K562 (cell line): ENCODE measurements around the gene TIMP2. TPM values are rescaled to one million over a fixed set of nuclear protein-coding genes. Genes with fewer than 3 reads are reported as not detected.
A peak's percentile ranks its signal among the peaks of the same experiment; 100 is the strongest.

Experiments used
- ATAC-seq: fragments of 200-7000 bp; cut with Tn5 transposase; 3 replicates; pipeline ENCODE4 v1.9.1; 2020; ENCODE audit warnings: moderate library complexity
- BruUV-seq: library from RNA; stranded (reverse); fragments of 400-500 nt; replicated peaks from 2 replicates; lab custom pipeline; 2021; lab: Mats Ljungman, UMichigan
- CTCF ChIA-PET: fragments of 300-600 bp; formaldehyde crosslinking; extraction: SDS; loops from one replicate; lab custom pipeline; 2021; ENCODE audit warnings: low intra/inter-chr PET ratio; lab: Yijun Ruan, JAX
- POLR2A ChIA-PET: fragments of 300-600, 350-650 bp; sonication (Branson Sonifier 250); formaldehyde crosslinking; extraction: SDS; loops from one replicate; lab custom pipeline; 2021; ENCODE audit warnings: antibody characterized with exemption, inconsistent platforms; lab: Yijun Ruan, JAX
- DNase-seq, 4 experiments: peaks; one replicate each; pipeline versions ENCODE4 v3.0.0 to v3.0.0-alpha.2; 2011 to 2018; ENCODE audit warnings: low spot score in 3 of 4, mixed read lengths in 3 of 4; ENCODE audit errors: extremely low read depth in 1 of 4
- FAIRE-seq: peaks from 2 replicates; lab custom pipeline; 2011; peaks lifted over from hg19 to GRCh38; lab: Jason Lieb, UNC
- H2AFZ ChIP-seq: 2 replicates; pipeline ENCODE4 v1.6.0; 2011; ENCODE audit warnings: low read depth, low read length, control low read depth, inconsistent platforms
- H3K27ac ChIP-seq: fragments of 200-600 bp; 3 replicates; pipeline ENCODE4 v1.8.0; 2011; ENCODE audit warnings: low read depth, mild to moderate bottlenecking, control low read depth, inconsistent platforms, low read length, moderate library complexity, mixed read lengths; ENCODE audit errors: extremely low read depth
- H3K27me3 ChIP-seq, 2 experiments: fragments of 300-600 bp in 1 of 2; 2 replicates in 1 of 2; 3 replicates in 1 of 2; pipeline versions ENCODE4 v1.6.0 to v1.8.0; 2011; ENCODE audit warnings: inconsistent platforms in 2 of 2, low read length in 2 of 2, mild to moderate bottlenecking in 1 of 2, mixed read lengths in 1 of 2, moderate library complexity in 1 of 2; ENCODE audit not compliant: control insufficient read depth in 2 of 2, insufficient read depth in 2 of 2
- H3K36me3 ChIP-seq: fragments of 300-600 bp; 3 replicates; pipeline ENCODE4 v1.8.0; 2011; ENCODE audit warnings: mild to moderate bottlenecking, low read length, inconsistent platforms; ENCODE audit not compliant: control insufficient read depth, insufficient read depth
- H3K4me1 ChIP-seq, 2 experiments: fragments of 200-600 bp in 1 of 2; replicated peaks in 1 of 2; 2 replicates in 1 of 2; 3 replicates in 1 of 2; pipeline versions ENCODE4 v1.5.1 to v1.8.0; 2011; ENCODE audit warnings: inconsistent platforms in 2 of 2, low read length in 2 of 2, mild to moderate bottlenecking in 1 of 2, mixed read lengths in 1 of 2, moderate library complexity in 1 of 2; ENCODE audit not compliant: control insufficient read depth in 2 of 2, insufficient read depth in 2 of 2
- H3K4me2 ChIP-seq: 2 replicates; pipeline ENCODE4 v1.6.1; 2011; ENCODE audit warnings: low read length, control low read depth, inconsistent platforms, mixed read lengths; ENCODE audit not compliant: insufficient read depth
- H3K4me3 ChIP-seq: fragments of 200-600 bp; sonication (generic), shearing (Covaris generic); 2 replicates; pipeline ENCODE4 v1.5.1; 2016; ENCODE audit warnings: control low read depth, inconsistent platforms
- H3K79me2 ChIP-seq: fragments of 200-600 bp; 3 replicates; pipeline ENCODE4 v1.8.0; 2011; ENCODE audit warnings: low read length, inconsistent platforms; ENCODE audit not compliant: control insufficient read depth, insufficient read depth
- H3K9ac ChIP-seq, 2 experiments: 2 replicates each; pipeline versions ENCODE4 v1.6.0 to v1.6.1; 2011; ENCODE audit warnings: low read depth in 2 of 2, low read length in 2 of 2, control low read depth in 1 of 2, inconsistent platforms in 1 of 2, mild to moderate bottlenecking in 1 of 2, mixed read lengths in 1 of 2; ENCODE audit not compliant: insufficient read depth in 1 of 2
- H3K9me1 ChIP-seq: one replicate; pipeline ENCODE4 v1.6.0; 2011; ENCODE audit warnings: inconsistent platforms, mild to moderate bottlenecking, low read length, moderate library complexity; ENCODE audit not compliant: control insufficient read depth, insufficient read depth
- H3K9me3 ChIP-seq: replicated peaks from 2 replicates; pipeline ENCODE4 v1.5.1; 2011; ENCODE audit warnings: low read depth, low read length, inconsistent platforms; ENCODE audit not compliant: control insufficient read depth, insufficient read depth
- H4K20me1 ChIP-seq: replicated peaks from 2 replicates; pipeline ENCODE4 v1.6.1; 2011; ENCODE audit warnings: low read length, inconsistent platforms, mixed read lengths; ENCODE audit not compliant: control insufficient read depth, insufficient read depth
- DDX20 ChIP-seq: fragments of 450-650 bp; IDR thresholded peaks from 2 replicates; pipeline ENCODE4 v1.6.1; 2016; ENCODE audit warnings: missing genetic modification characterization, low read depth, mild to moderate bottlenecking, missing compliant biosample characterization, moderate library complexity
- POLR2A ChIP-seq: fragments of 450-650 bp; conservative IDR thresholded peaks from 2 replicates; pipeline ENCODE4 v1.6.1; 2016
- SIRT6 ChIP-seq: IDR thresholded peaks from one replicate; pipeline ENCODE4 v1.6.1; 2012; ENCODE audit warnings: low read depth, mild to moderate bottlenecking, control low read depth, inconsistent platforms, low read length, moderate library complexity
- TAF9B ChIP-seq: fragments of 450-650 bp; IDR thresholded peaks from 2 replicates; pipeline ENCODE4 v1.6.1; 2018; ENCODE audit warnings: mild to moderate bottlenecking; ENCODE audit not compliant: partially characterized antibody
- TCF3 ChIP-seq: sonication (generic); formaldehyde crosslinking; IDR thresholded peaks from 2 replicates; pipeline ENCODE4 v1.4.0; 2020; ENCODE audit warnings: mild to moderate bottlenecking, missing genetic modification reagents
- ZBTB1 ChIP-seq: sonication (generic); formaldehyde crosslinking; IDR thresholded peaks from 2 replicates; pipeline ENCODE4 v1.8.1; 2023; ENCODE audit warnings: missing genetic modification reagents, low read depth, mild to moderate bottlenecking, borderline replicate concordance
- ZNF121 ChIP-seq: sonication (generic); formaldehyde crosslinking; conservative IDR thresholded peaks from 2 replicates; pipeline ENCODE4 v1.8.0; 2022; ENCODE audit warnings: missing genetic modification reagents
- ZNF282 ChIP-seq: sonication (generic); formaldehyde crosslinking; IDR thresholded peaks from 2 replicates; pipeline ENCODE4 v1.8.1; 2023; ENCODE audit warnings: missing genetic modification reagents
- ZNF766 ChIP-seq: fragments of 200-800 bp; sonication (Bioruptor generic); conservative IDR thresholded peaks from 2 replicates; pipeline ENCODE4 v1.6.1; 2016; ENCODE audit warnings: missing genetic modification characterization, missing compliant biosample characterization
- ZNF79 ChIP-seq: fragments of 250-450 bp; sonication (Bioruptor Pico); IDR thresholded peaks from 2 replicates; pipeline ENCODE4 v1.4.0; 2020; ENCODE audit warnings: low read depth, mild to moderate bottlenecking, moderate library complexity
- ZSCAN29 ChIP-seq: fragments of 450-650 bp; IDR thresholded peaks from 2 replicates; pipeline ENCODE4 v1.6.1; 2017
- WGBS: fragments of 100-300 bp; shearing (Covaris generic); methylation state at CpG from one replicate; pipeline ENCODE4 v1.1.6; 2016; ENCODE audit warnings: low coverage, mixed read lengths; ENCODE audit not compliant: insufficient coverage; ENCODE audit errors: missing lambda C conversion rate; 5-methylcytosine and 5-hydroxymethylcytosine counted together
- in situ Hi-C: fragments of 300-500 bp; cut with MboI; formaldehyde crosslinking; loops from 4 replicates; pipeline ENCODE4 v1.15.0; 2018; ENCODE audit warnings: inconsistent platforms, mixed read lengths
- intact Hi-C: fragments of 100-400 bp; cut with micrococcal nuclease; formaldehyde crosslinking; loops from 2 replicates; pipeline ENCODE4 v1.14.2; 2022
- polyA plus RNA-seq, 8 experiments: library from polyadenylated mRNA; depleted of rRNA in 4 of 8; stranded (reverse) in 5 of 8; unstranded in 3 of 8; fragments of >200 nt; fragmentation: Nextera tagmentation in 2 of 8; fragmentation: Illumina TruSeq in 1 of 8; extraction: Ambion mirVana in 2 of 8; extraction: Trizol in 1 of 8; gene quantifications; 2 replicates each; pipeline versions ENCODE4 v1.2.1 to v1.2.3, GENCODE V29; 2011 to 2014; ENCODE audit warnings: inconsistent platforms in 1 of 8, missing spikeins in 1 of 8
- total RNA-seq, 7 experiments: library from RNA; depleted of rRNA in 6 of 7; stranded (reverse); fragments of >200 nt in 6 of 7; fragmentation: Illumina TruSeq in 2 of 7; extraction: Trizol in 2 of 7; gene quantifications; 2 replicates each; pipeline versions ENCODE4 v1.2.1 to v1.2.3, GENCODE V29; 2011 to 2021; ENCODE audit warnings: low replicate concordance in 1 of 7
- TF ChIP-seq, protein P1 (sequence below): fragments of 450-650 bp; formaldehyde crosslinking; IDR thresholded peaks from 2 replicates; pipeline ENCODE4 v1.4.0; 2020; ENCODE audit warnings: mild to moderate bottlenecking
- TF ChIP-seq, protein P2 (sequence below): fragments of 450-650 bp; IDR thresholded peaks from 2 replicates; pipeline ENCODE4 v1.6.1; 2018; ENCODE audit warnings: mild to moderate bottlenecking, low read depth; ENCODE audit not compliant: partially characterized antibody
- TF ChIP-seq, protein P3 (sequence below): fragments of 250-450 bp; sonication (Bioruptor Pico); IDR thresholded peaks from 2 replicates; pipeline ENCODE4 v1.4.0; 2020; ENCODE audit warnings: mild to moderate bottlenecking, moderate library complexity

TIMP2 gene
- total and polyA plus RNA-seq, 9 of the 15 experiments (the other 6 are each of a cell fraction or from before 2014, with no cell fraction given): 0.55 TPM; not detected in 8

DNA sequence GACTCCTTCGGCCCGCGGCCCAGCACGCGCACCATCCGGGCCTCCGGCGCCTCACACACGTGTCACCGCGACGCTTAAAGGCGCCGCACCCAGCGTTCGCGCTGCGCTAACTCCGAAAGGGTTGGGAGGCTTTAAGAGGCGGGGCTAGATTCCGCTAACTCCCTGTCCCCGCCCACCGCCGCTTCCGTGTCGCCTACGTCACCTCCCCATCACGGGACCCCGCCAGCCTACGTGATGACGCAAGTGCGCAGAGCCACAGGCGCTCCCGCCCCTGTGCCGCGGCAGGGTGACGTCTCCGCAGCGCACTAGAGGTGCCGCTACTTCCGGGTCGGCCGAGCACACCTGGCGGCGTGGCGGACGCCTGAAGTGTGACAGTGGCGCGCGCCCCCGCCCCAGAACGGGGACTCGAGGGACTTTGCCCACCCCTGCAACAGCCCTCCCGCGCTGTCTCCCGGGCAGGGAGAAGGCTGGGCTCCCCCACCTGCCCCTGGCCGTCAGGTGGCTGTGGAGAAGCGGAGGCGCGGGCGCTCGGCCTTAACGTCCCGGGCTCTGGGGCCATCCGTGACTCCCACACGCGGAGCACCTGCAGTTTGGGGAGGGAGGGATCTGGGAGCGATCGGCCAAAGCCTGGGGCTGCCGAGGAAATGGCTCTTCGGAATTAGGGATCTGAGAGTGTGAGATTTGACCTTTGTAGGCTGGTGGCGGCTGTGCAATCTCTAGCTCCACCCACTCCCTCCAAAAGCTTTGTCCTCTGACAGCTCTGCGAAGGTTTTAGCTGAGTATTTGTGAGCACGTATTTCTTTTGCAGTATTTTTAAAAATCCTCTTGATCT is 84.2 kb downstream of the TIMP2 start, which contains the start of gene USP36:
USP36 (minus strand) TSS at position 35 of the 832 bp plus-strand sequence. CDS start 4,451 bp downstream, outside the sequence.
- H3K9me3 ChIP-seq: no peaks in the 10 kb centered on the region
- DNase-seq (peak; percentile 94 to 99 (median 98)), FAIRE-seq (peak; percentile 94), ATAC-seq (peak; percentile 96)
- in situ Hi-C loops: no loop called here
- 1% methylated on average over 74 of the region's 74 CpGs for WGBS
- BruUV-seq: TSS peak; percentile 93
- CTCF ChIA-PET: no interaction called here
- H3K36me3 ChIP-seq: peaks cover 27% of the 10 kb centered on the region
- H3K27ac ChIP-seq: peak within 1 kb of the TSS; percentile 90
- peak within 1 kb of the TSS; percentile 95 for H2AFZ ChIP-seq
- H3K4me2 ChIP-seq: peak within 1 kb of the TSS; percentile 100
- intact Hi-C loops: no loop called here
- H3K9me1 ChIP-seq: peaks cover 4% of the 10 kb centered on the region
- H3K4me3 ChIP-seq: peak within 1 kb of the TSS; percentile 63
- H4K20me1 ChIP-seq: peaks cover 15% of the 10 kb centered on the region
- POLR2A ChIA-PET: interaction anchor here (0.5 to 1.5 kb wide), 5 partner anchors 11 to 1585 kb away, joined by 3 to 6 read pairs (median 3); no protein-coding TSS in a partner anchor
- no peaks in the 10 kb centered on the region for H3K27me3 ChIP-seq
- H3K9ac ChIP-seq: peak within 1 kb of the TSS; percentile 71 to 97
- peaks cover 43% of the 10 kb centered on the region for H3K79me2 ChIP-seq
- peaks cover 17 to 31% of the 10 kb centered on the region in 2 experiments for H3K4me1 ChIP-seq
- no peak for TF ChIP-seq SIRT6
- TF ChIP-seq ZBTB1 (CRISPR knock-in tag): peak; percentile 40; the same call in 1 of the 2 replicates
- TF ChIP-seq ZNF282 (CRISPR knock-in tag): no peak
- peak; percentile 83 for TF ChIP-seq TAF9B
- TF ChIP-seq, protein P1, sequence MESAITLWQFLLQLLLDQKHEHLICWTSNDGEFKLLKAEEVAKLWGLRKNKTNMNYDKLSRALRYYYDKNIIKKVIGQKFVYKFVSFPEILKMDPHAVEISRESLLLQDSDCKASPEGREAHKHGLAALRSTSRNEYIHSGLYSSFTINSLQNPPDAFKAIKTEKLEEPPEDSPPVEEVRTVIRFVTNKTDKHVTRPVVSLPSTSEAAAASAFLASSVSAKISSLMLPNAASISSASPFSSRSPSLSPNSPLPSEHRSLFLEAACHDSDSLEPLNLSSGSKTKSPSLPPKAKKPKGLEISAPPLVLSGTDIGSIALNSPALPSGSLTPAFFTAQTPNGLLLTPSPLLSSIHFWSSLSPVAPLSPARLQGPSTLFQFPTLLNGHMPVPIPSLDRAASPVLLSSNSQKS (CRISPR knock-in tag): no peak
- TF ChIP-seq ZNF766: no peak
- TF ChIP-seq ZNF121 (CRISPR knock-in tag): no peak
- no peak for TF ChIP-seq ZNF79 (CRISPR knock-in tag)
- TF ChIP-seq DDX20 (tag): no peak
- peak; percentile 93 for TF ChIP-seq POLR2A
- TF ChIP-seq, protein P2, sequence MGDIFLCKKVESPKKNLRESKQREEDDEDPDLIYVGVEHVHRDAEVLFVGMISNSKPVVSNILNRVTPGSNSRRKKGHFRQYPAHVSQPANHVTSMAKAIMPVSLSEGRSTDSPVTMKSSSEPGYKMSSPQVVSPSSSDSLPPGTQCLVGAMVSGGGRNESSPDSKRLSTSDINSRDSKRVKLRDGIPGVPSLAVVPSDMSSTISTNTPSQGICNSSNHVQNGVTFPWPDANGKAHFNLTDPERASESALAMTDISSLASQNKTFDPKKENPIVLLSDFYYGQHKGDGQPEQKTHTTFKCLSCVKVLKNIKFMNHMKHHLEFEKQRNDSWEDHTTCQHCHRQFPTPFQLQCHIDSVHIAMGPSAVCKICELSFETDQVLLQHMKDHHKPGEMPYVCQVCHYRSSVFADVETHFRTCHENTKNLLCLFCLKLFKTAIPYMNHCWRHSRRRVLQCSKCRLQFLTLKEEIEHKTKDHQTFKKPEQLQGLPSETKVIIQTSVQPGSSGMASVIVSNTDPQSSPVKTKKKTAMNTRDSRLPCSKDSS: no peak
- TF ChIP-seq ZSCAN29: no peak
- TF ChIP-seq TCF3: no peak; the same call in 1 of the 2 replicates
- TF ChIP-seq, protein P3, sequence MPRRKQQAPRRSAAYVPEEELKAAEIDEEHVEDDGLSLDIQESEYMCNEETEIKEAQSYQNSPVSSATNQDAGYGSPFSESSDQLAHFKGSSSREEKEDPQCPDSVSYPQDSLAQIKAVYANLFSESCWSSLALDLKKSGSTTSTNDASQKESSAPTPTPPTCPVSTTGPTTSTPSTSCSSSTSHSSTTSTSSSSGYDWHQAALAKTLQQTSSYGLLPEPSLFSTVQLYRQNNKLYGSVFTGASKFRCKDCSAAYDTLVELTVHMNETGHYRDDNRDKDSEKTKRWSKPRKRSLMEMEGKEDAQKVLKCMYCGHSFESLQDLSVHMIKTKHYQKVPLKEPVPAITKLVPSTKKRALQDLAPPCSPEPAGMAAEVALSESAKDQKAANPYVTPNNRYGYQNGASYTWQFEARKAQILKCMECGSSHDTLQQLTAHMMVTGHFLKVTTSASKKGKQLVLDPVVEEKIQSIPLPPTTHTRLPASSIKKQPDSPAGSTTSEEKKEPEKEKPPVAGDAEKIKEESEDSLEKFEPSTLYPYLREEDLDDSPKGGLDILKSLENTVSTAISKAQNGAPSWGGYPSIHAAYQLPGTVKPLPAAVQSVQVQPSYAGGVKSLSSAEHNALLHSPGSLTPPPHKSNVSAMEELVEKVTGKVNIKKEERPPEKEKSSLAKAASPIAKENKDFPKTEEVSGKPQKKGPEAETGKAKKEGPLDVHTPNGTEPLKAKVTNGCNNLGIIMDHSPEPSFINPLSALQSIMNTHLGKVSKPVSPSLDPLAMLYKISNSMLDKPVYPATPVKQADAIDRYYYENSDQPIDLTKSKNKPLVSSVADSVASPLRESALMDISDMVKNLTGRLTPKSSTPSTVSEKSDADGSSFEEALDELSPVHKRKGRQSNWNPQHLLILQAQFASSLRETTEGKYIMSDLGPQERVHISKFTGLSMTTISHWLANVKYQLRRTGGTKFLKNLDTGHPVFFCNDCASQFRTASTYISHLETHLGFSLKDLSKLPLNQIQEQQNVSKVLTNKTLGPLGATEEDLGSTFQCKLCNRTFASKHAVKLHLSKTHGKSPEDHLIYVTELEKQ (CRISPR knock-in tag): 0 out of 2 replicates have a peak, but pooled peaks have one; percentile 51
